IMR-90 (cell line): ENCODE results near the gene C4orf17. TPM values are rescaled to one million over a fixed set of nuclear protein-coding genes. Genes with fewer than 3 reads are reported as not detected.

ENCODE experiments used
- ATAC-seq: fragments of 200-7000 bp; cut with Tn5 transposase; 2 replicates; pipeline ENCODE4 v1.9.1; 2020; ENCODE audit warnings: low read depth, mild to moderate bottlenecking, moderate library complexity
- BruUV-seq: library from RNA; stranded (reverse); fragments of 400-500 nt; replicated peaks from 2 replicates; lab custom pipeline; 2021; lab: Mats Ljungman, UMichigan
- CTCF ChIA-PET: fragments of 300-600 bp; formaldehyde crosslinking; extraction: SDS; loops from one replicate; lab custom pipeline; 2021; ENCODE audit warnings: antibody characterized with exemption; lab: Yijun Ruan, JAX
- POLR2A ChIA-PET: fragments of 300-600 bp; sonication (Branson Sonifier 250); formaldehyde crosslinking; loops from one replicate; lab custom pipeline; 2022; ENCODE audit warnings: antibody characterized with exemption; ENCODE audit not compliant: unreplicated experiment; lab: Charles Lee
- DNase-seq: peaks from one replicate; pipeline ENCODE4 v3.0.0; 2013
- H2AFZ ChIP-seq: replicated peaks from 2 replicates; pipeline ENCODE3; 2013; ENCODE audit warnings: low read length, mild to moderate bottlenecking; ENCODE audit not compliant: poor library complexity
- H2AK5ac ChIP-seq: 2 replicates; pipeline ENCODE4 v1.6.1; 2013; ENCODE audit warnings: low read depth, low read length, inconsistent platforms
- H2AK9ac ChIP-seq: replicated peaks from 2 replicates; pipeline ENCODE3; 2013; ENCODE audit warnings: mild to moderate bottlenecking, low read depth, low read length, moderate library complexity; ENCODE audit not compliant: poor library complexity
- H2BK120ac ChIP-seq: 2 replicates; pipeline ENCODE4 v1.6.1; 2013; ENCODE audit warnings: low read depth, low read length, inconsistent platforms
- H2BK15ac ChIP-seq: 3 replicates; pipeline ENCODE4 v1.6.1; 2013; ENCODE audit warnings: low read depth, low read length, inconsistent platforms
- H2BK20ac ChIP-seq: 2 replicates; pipeline ENCODE4 v1.6.1; 2013; ENCODE audit warnings: low read depth, mild to moderate bottlenecking, inconsistent platforms, low read length, moderate library complexity
- H2BK5ac ChIP-seq: 2 replicates; pipeline ENCODE4 v1.6.1; 2013; ENCODE audit warnings: mild to moderate bottlenecking, low read depth, low read length, inconsistent platforms; ENCODE audit not compliant: poor library complexity, severe bottlenecking
- H3K14ac ChIP-seq: replicated peaks from 2 replicates; pipeline ENCODE4 v1.6.1; 2013; ENCODE audit warnings: low read depth, low read length, inconsistent platforms
- H3K18ac ChIP-seq: 2 replicates; pipeline ENCODE4 v1.6.1; 2013; ENCODE audit warnings: low read depth, low read length, control low read depth
- H3K23ac ChIP-seq: 2 replicates; pipeline ENCODE4 v1.6.1; 2013; ENCODE audit warnings: low read depth, low read length, inconsistent platforms
- H3K27ac ChIP-seq: 2 replicates; pipeline ENCODE4 v1.5.1; 2013; ENCODE audit warnings: mild to moderate bottlenecking, control low read depth, low read length; ENCODE audit not compliant: insufficient read depth
- H3K27me3 ChIP-seq: 2 replicates; pipeline ENCODE4 v1.6.1; 2013; ENCODE audit warnings: low read length; ENCODE audit not compliant: control insufficient read depth, insufficient read depth
- H3K36me3 ChIP-seq: 2 replicates; pipeline ENCODE4 v1.6.1; 2013; ENCODE audit warnings: low read length, mixed read lengths; ENCODE audit not compliant: control insufficient read depth, insufficient read depth
- H3K4ac ChIP-seq: 2 replicates; pipeline ENCODE4 v1.6.1; 2013; ENCODE audit warnings: low read depth, low read length, inconsistent platforms
- H3K4me1 ChIP-seq: 2 replicates; pipeline ENCODE4 v1.6.1; 2013; ENCODE audit warnings: low read length, mixed read lengths; ENCODE audit not compliant: control insufficient read depth, insufficient read depth
- H3K4me2 ChIP-seq: 2 replicates; pipeline ENCODE4 v1.6.1; 2013; ENCODE audit warnings: low read depth, mild to moderate bottlenecking, control low read depth, low read length, moderate library complexity
- H3K4me3 ChIP-seq: 2 replicates; pipeline ENCODE4 v1.5.1; 2013; ENCODE audit warnings: low read depth, mild to moderate bottlenecking, control low read depth, low read length, moderate library complexity; ENCODE audit not compliant: insufficient read depth
- H3K56ac ChIP-seq: 2 replicates; pipeline ENCODE4 v1.6.1; 2013; ENCODE audit warnings: low read length, inconsistent platforms; ENCODE audit not compliant: insufficient read depth; ENCODE audit errors: extremely low read depth
- H3K79me1 ChIP-seq, 2 experiments: 2 replicates each; pipeline ENCODE4 v1.6.1; 2013; ENCODE audit warnings: low read length in 2 of 2, inconsistent platforms in 1 of 2, low read depth in 1 of 2
- H3K9ac ChIP-seq: 2 replicates; pipeline ENCODE4 v1.6.1; 2013; ENCODE audit warnings: low read depth, low read length, control low read depth
- H3K9me1 ChIP-seq: 2 replicates; pipeline ENCODE4 v1.6.1; 2013; ENCODE audit warnings: low read length, inconsistent platforms; ENCODE audit not compliant: insufficient read depth
- H3K9me3 ChIP-seq: 2 replicates; pipeline ENCODE4 v1.6.1; 2013; ENCODE audit warnings: low read length; ENCODE audit not compliant: control insufficient read depth, insufficient read depth
- H4K20me1 ChIP-seq: 2 replicates; pipeline ENCODE4 v1.6.1; 2013; ENCODE audit warnings: low read length, inconsistent platforms; ENCODE audit not compliant: insufficient read depth
- H4K5ac ChIP-seq: 2 replicates; pipeline ENCODE4 v1.6.1; 2013; ENCODE audit warnings: mild to moderate bottlenecking, low read depth, low read length, control low read depth
- H4K8ac ChIP-seq, 2 experiments: 2 replicates each; pipeline ENCODE4 v1.6.1; 2013; ENCODE audit warnings: low read depth in 2 of 2, low read length in 2 of 2, control low read depth in 1 of 2, inconsistent platforms in 1 of 2
- H4K91ac ChIP-seq: 2 replicates; pipeline ENCODE4 v1.6.1; 2013; ENCODE audit warnings: low read depth, low read length, inconsistent platforms; ENCODE audit not compliant: insufficient read depth
- BHLHE40 ChIP-seq: fragments of 150-350 bp; IDR thresholded peaks from 2 replicates; pipeline ENCODE4 v1.6.1; 2016; ENCODE audit warnings: mild to moderate bottlenecking, low read depth, low read length
- CEBPB ChIP-seq: IDR thresholded peaks from 2 replicates; pipeline ENCODE4 v1.6.1; 2012; ENCODE audit warnings: low read depth, low read length, improper control_type of control experiment
- CHD1 ChIP-seq: IDR thresholded peaks from 2 replicates; pipeline ENCODE4 v1.6.1; 2012; ENCODE audit warnings: low read depth, low read length, improper control_type of control experiment
- CTCF ChIP-seq: conservative IDR thresholded peaks from 2 replicates; pipeline ENCODE4 v1.5.1; 2012; ENCODE audit warnings: mild to moderate bottlenecking, low read depth, low read length, improper control_type of control experiment
- ELK1 ChIP-seq: fragments of 150-350 bp; IDR thresholded peaks from 2 replicates; pipeline ENCODE4 v1.6.1; 2016; ENCODE audit warnings: low read depth, mild to moderate bottlenecking, low read length, moderate library complexity, borderline replicate concordance
- FOS ChIP-seq: fragments of 150-350 bp; IDR thresholded peaks from 2 replicates; pipeline ENCODE4 v1.6.1; 2016; ENCODE audit warnings: low read depth, low read length
- MAFK ChIP-seq: IDR thresholded peaks from 2 replicates; pipeline ENCODE4 v1.6.1; 2012; ENCODE audit warnings: low read depth, low read length, improper control_type of control experiment
- MAZ ChIP-seq: IDR thresholded peaks from 2 replicates; pipeline ENCODE4 v1.6.1; 2012; ENCODE audit warnings: low read depth, mild to moderate bottlenecking, low read length, improper control_type of control experiment, moderate library complexity, borderline replicate concordance
- MXI1 ChIP-seq: IDR thresholded peaks from 2 replicates; pipeline ENCODE4 v1.6.1; 2012; ENCODE audit warnings: low read depth, mild to moderate bottlenecking, low read length, moderate library complexity, borderline replicate concordance
- NFE2L2 ChIP-seq: fragments of 150-350 bp; IDR thresholded peaks from 2 replicates; pipeline ENCODE4 v1.6.1; 2016; ENCODE audit warnings: low read depth, mild to moderate bottlenecking, low read length
- POLR2A ChIP-seq: IDR thresholded peaks from 2 replicates; pipeline ENCODE4 v1.6.1; 2012; ENCODE audit warnings: mild to moderate bottlenecking, low read depth, low read length
- RAD21 ChIP-seq: IDR thresholded peaks from 2 replicates; pipeline ENCODE4 v1.6.1; 2012; ENCODE audit warnings: low read length, improper control_type of control experiment
- RCOR1 ChIP-seq: IDR thresholded peaks from 2 replicates; pipeline ENCODE4 v1.6.1; 2012; ENCODE audit warnings: mild to moderate bottlenecking, low read length, improper control_type of control experiment; ENCODE audit not compliant: insufficient replicate concordance
- RFX5 ChIP-seq: IDR thresholded peaks from 2 replicates; pipeline ENCODE4 v1.8.0; 2012; ENCODE audit warnings: low read depth, mild to moderate bottlenecking, low read length, moderate library complexity
- USF2 ChIP-seq: fragments of 150-350 bp; IDR thresholded peaks from 2 replicates; pipeline ENCODE4 v1.6.1; 2017; ENCODE audit warnings: mild to moderate bottlenecking, antibody characterized with exemption, low read length, low read depth
- WGBS, 2 experiments: methylation state at CpG; one replicate each; pipeline versions ENCODE4 v1.1.5 to v1.1.7; 2013; ENCODE audit warnings: missing lambda C conversion rate in 2 of 2; ENCODE audit not compliant: insufficient read length in 1 of 2; ENCODE audit errors: extremely low coverage in 2 of 2; 5-methylcytosine and 5-hydroxymethylcytosine counted together
- dilution Hi-C: fragments of 300-500 bp; cut with HindIII; formaldehyde crosslinking; loops from one replicate; pipeline ENCODE4 v1.14.3; 2018; ENCODE audit warnings: low sequenced_read_pairs; ENCODE audit not compliant: unreplicated experiment
- in situ Hi-C: fragments of 300-500 bp; cut with MboI; formaldehyde crosslinking; loops from 3 replicates; pipeline ENCODE4 v1.14.3; 2019; ENCODE audit warnings: low sequenced_read_pairs, inconsistent platforms, mixed read lengths
- intact Hi-C: fragments of 100-400 bp; cut with micrococcal nuclease; formaldehyde crosslinking; loops from 2 replicates; pipeline ENCODE4 v1.10.0; 2022
- polyA plus RNA-seq, 3 experiments: library from polyadenylated mRNA; depleted of rRNA; stranded (reverse); fragments of >200 nt; gene quantifications; 2 replicates each; pipeline ENCODE4 v1.2.3, GENCODE V29; 2012; ENCODE audit warnings: low replicate concordance in 1 of 3
- total RNA-seq: library from RNA; depleted of rRNA; stranded (reverse); fragments of >200 nt; gene quantifications from 2 replicates; pipeline ENCODE4 v1.2.3, GENCODE V29; 2012

Gene C4orf17
- total and polyA plus RNA-seq, 2 of the 4 experiments (the other 2 are of a cell fraction) = not detected

GRCh38 chr4:99571883-99572282, 61.1 kb downstream of the C4orf17 start:
- no peak for TF ChIP-seq USF2
- no peak for TF ChIP-seq POLR2A
- no peak for TF ChIP-seq CTCF
- no peak for TF ChIP-seq BHLHE40
- no peak for TF ChIP-seq MXI1
- no peak for TF ChIP-seq CEBPB
- no peak for TF ChIP-seq RFX5
- no peak for TF ChIP-seq NFE2L2
- TF ChIP-seq CHD1 = no peak
- no peak for TF ChIP-seq RAD21
- TF ChIP-seq ELK1 = no peak
- no peak for TF ChIP-seq FOS
- TF ChIP-seq MAFK = no peak
- no peak for TF ChIP-seq MAZ
- no peak for TF ChIP-seq RCOR1
- no peak for DNase-seq
- Histone ChIP-seq H4K5ac (no peak overlapping the region), H3K23ac (no peak overlapping the region), H3K27ac (no peak overlapping the region), H3K9me3 (no peaks in the 10 kb centered on the region), H4K91ac (no peak overlapping the region), H2AK9ac (no peak overlapping the region), H3K36me3 (no peaks in the 10 kb centered on the region), H2BK120ac (no peak overlapping the region), H3K4me1 (no peaks in the 10 kb centered on the region), H3K9me1 (no peaks in the 10 kb centered on the region), H2BK20ac (no peak overlapping the region), H2BK5ac (no peak overlapping the region), H3K4me3 (no peak overlapping the region), H4K20me1 (no peaks in the 10 kb centered on the region), H2AFZ (no peak overlapping the region), H3K79me1 (no peaks in the 10 kb centered on the region), H3K4ac (no peak overlapping the region), H2BK15ac (no peak overlapping the region), H2AK5ac (no peak overlapping the region), H3K4me2 (no peak overlapping the region), H3K27me3 (peaks cover 2% of the 10 kb centered on the region; the same call in 1 of the 2 replicates), H3K14ac (no peak overlapping the region), H4K8ac (no peak overlapping the region), H3K18ac (no peak overlapping the region), H3K9ac (no peak overlapping the region), H3K56ac (no peak overlapping the region)
- CTCF ChIA-PET = no interaction called here
- in situ Hi-C loops (loop anchor here (25.0 kb wide), 1 partner anchor 490 kb away; no protein-coding TSS in a partner anchor), intact Hi-C loops (no loop called here), dilution Hi-C loops (no loop called here)
- no peak for ATAC-seq
- POLR2A ChIA-PET = no interaction called here
- no CpG with 5 or more reads among the region's 1 CpG for WGBS, 2 experiments
- BruUV-seq = no TSS peak
